K562 (cell line): Measurements from ENCODE around the gene VPS50.

Source experiments
- FOXP1 ChIP-seq: sonication (generic); formaldehyde crosslinking; IDR thresholded peaks from 2 replicates; pipeline ENCODE4 v1.8.0; 2022; ENCODE audit warnings: mild to moderate bottlenecking, missing genetic modification reagents
- SIN3B ChIP-seq: fragments of 450-650 bp; IDR thresholded peaks from 2 replicates; pipeline ENCODE4 v1.6.1; 2017; ENCODE audit warnings: low read depth, mild to moderate bottlenecking, moderate library complexity
- ZFX ChIP-seq: sonication (generic); formaldehyde crosslinking; IDR thresholded peaks from 2 replicates; pipeline ENCODE4 v1.8.0; 2022; ENCODE audit warnings: mild to moderate bottlenecking, missing genetic modification reagents, moderate library complexity
- TF ChIP-seq, protein P1 (sequence below): sonication (generic); formaldehyde crosslinking; IDR thresholded peaks from 2 replicates; pipeline ENCODE4 v1.8.1; 2022; ENCODE audit warnings: missing genetic modification reagents
- TF ChIP-seq, protein P2 (sequence below): sonication (generic); formaldehyde crosslinking; IDR thresholded peaks from 2 replicates; pipeline ENCODE4 v1.5.0; 2020; ENCODE audit warnings: missing genetic modification reagents

DNA sequence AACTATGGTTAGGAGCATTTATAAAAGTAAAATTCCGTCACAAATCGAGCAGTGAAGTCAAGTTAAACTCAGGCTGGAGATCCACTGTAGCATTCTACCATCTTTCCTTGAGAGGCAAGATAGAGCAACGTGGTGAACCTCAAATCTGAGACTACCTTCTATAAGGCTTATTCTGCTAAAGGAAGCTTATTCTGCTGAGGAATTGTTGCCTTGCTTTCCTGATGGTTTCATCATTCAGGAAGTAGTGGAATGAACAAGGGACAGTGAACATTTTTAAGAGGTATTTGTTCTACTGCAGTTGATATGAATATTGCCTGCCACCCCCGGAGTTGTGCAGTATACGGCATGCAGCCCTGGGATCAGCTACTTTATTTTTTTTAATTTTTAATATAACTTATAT lies 170.8 kb downstream of the VPS50 start:
- TF ChIP-seq SIN3B (no peak), ZFX (no peak), FOXP1 (CRISPR knock-in tag) (no peak)
- TF ChIP-seq, protein P1, sequence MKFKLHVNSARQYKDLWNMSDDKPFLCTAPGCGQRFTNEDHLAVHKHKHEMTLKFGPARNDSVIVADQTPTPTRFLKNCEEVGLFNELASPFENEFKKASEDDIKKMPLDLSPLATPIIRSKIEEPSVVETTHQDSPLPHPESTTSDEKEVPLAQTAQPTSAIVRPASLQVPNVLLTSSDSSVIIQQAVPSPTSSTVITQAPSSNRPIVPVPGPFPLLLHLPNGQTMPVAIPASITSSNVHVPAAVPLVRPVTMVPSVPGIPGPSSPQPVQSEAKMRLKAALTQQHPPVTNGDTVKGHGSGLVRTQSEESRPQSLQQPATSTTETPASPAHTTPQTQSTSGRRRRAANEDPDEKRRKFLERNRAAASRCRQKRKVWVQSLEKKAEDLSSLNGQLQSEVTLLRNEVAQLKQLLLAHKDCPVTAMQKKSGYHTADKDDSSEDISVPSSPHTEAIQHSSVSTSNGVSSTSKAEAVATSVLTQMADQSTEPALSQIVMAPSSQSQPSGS (CRISPR knock-in tag) = no peak
- TF ChIP-seq, protein P2, sequence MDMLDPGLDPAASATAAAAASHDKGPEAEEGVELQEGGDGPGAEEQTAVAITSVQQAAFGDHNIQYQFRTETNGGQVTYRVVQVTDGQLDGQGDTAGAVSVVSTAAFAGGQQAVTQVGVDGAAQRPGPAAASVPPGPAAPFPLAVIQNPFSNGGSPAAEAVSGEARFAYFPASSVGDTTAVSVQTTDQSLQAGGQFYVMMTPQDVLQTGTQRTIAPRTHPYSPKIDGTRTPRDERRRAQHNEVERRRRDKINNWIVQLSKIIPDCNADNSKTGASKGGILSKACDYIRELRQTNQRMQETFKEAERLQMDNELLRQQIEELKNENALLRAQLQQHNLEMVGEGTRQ (CRISPR knock-in tag) = no peak
